HepG2 (cell line): ENCODE results near the gene TNFAIP8L3. TPM values are rescaled to one million over a fixed set of nuclear protein-coding genes. Genes with fewer than 3 reads are reported as not detected.

Experiments used
- GPBP1L1 ChIP-seq: sonication (generic); formaldehyde crosslinking; IDR thresholded peaks from 2 replicates; pipeline ENCODE4 v1.5.0; 2020; ENCODE audit warnings: mild to moderate bottlenecking, missing genetic modification reagents
- PBX3 ChIP-seq: sonication (generic); formaldehyde crosslinking; IDR thresholded peaks from 2 replicates; pipeline ENCODE4 v1.8.1; 2023; ENCODE audit warnings: missing genetic modification reagents, inconsistent platforms, borderline replicate concordance
- SMAD9 ChIP-seq: sonication (generic); formaldehyde crosslinking; IDR thresholded peaks from 2 replicates; pipeline ENCODE4 v1.5.1; 2020; ENCODE audit warnings: mild to moderate bottlenecking, missing genetic modification reagents
- SNAPC4 ChIP-seq: sonication (generic); formaldehyde crosslinking; IDR thresholded peaks from 2 replicates; pipeline ENCODE4 v1.4.0; 2020; ENCODE audit warnings: mild to moderate bottlenecking, missing genetic modification reagents
- TEF ChIP-seq: sonication (generic); formaldehyde crosslinking; IDR thresholded peaks from 2 replicates; pipeline ENCODE4 v1.5.0; 2020; ENCODE audit warnings: missing genetic modification reagents
- ZNF367 ChIP-seq: sonication (generic); formaldehyde crosslinking; IDR thresholded peaks from 2 replicates; pipeline ENCODE4 v1.4.0; 2020; ENCODE audit warnings: missing genetic modification reagents, borderline replicate concordance
- ZNF556 ChIP-seq: sonication (generic); formaldehyde crosslinking; IDR thresholded peaks from 2 replicates; pipeline ENCODE4 v1.4.0; 2020; ENCODE audit warnings: mild to moderate bottlenecking, missing genetic modification reagents, borderline replicate concordance
- polyA plus RNA-seq, 8 experiments: library from polyadenylated mRNA; depleted of rRNA in 3 of 8; stranded (reverse) in 7 of 8; unstranded in 1 of 8; fragments of >200 nt; fragmentation: Illumina TruSeq in 4 of 8; extraction: Trizol in 4 of 8; gene quantifications; 2 replicates each; pipeline versions ENCODE4 v1.2.1 to v1.2.3, GENCODE V29; 2011 to 2016; ENCODE audit warnings: low read depth in 4 of 8, missing spikeins in 1 of 8, mixed read lengths in 1 of 8; ENCODE audit not compliant: insufficient read depth in 1 of 8
- total RNA-seq, 5 experiments: library from RNA; depleted of rRNA; stranded (reverse); fragments of >200 nt; fragmentation: Illumina TruSeq; extraction: Trizol; gene quantifications; 2 replicates each; pipeline ENCODE4 v1.2.3, GENCODE V29; 2016; ENCODE audit warnings: low read depth in 1 of 5

TNFAIP8L3 gene
- total and polyA plus RNA-seq, 2 of the 13 experiments (the other 11 are each of a cell fraction or from before 2014, with no cell fraction given): 0.15 to 4.0 TPM

GRCh38 chr15:51049081-51049480, 45.6 kb downstream of the TNFAIP8L3 start (continued):
- TF ChIP-seq TEF (CRISPR knock-in tag) (no peak), GPBP1L1 (CRISPR knock-in tag) (no peak), ZNF556 (no peak), PBX3 (CRISPR knock-in tag) (no peak), SNAPC4 (CRISPR knock-in tag) (no peak), SMAD9 (CRISPR knock-in tag) (no peak), ZNF367 (no peak)
